SK-N-MC (cell line): ENCODE data around the gene KIDINS220.

Experiments used
- EZH2 ChIP-seq: fragments of 200-600 bp; sonication (generic); IDR thresholded peaks from one replicate; pipeline ENCODE4 v1.6.1; 2017; ENCODE audit warnings: antibody characterized with exemption
- POLR2AphosphoS5 ChIP-seq: IDR thresholded peaks from 2 replicates; pipeline ENCODE4 v1.6.1; 2012; ENCODE audit warnings: mild to moderate bottlenecking, low read depth, low read length, borderline replicate concordance

GRCh38 chr2:8732601-8733000 lies 104.8 kb downstream of the KIDINS220 start:
- TF ChIP-seq POLR2AphosphoS5 (no peak), EZH2 (no peak)
